CD4-positive, alpha-beta T cell treated with Interleukin-10 for 1 hour (primary cell): ENCODE data around the gene TF.

Experiments
- DNase-seq: peaks from one replicate; pipeline ENCODE4 v3.0.0-alpha.2; 2020

TF gene

DNA sequence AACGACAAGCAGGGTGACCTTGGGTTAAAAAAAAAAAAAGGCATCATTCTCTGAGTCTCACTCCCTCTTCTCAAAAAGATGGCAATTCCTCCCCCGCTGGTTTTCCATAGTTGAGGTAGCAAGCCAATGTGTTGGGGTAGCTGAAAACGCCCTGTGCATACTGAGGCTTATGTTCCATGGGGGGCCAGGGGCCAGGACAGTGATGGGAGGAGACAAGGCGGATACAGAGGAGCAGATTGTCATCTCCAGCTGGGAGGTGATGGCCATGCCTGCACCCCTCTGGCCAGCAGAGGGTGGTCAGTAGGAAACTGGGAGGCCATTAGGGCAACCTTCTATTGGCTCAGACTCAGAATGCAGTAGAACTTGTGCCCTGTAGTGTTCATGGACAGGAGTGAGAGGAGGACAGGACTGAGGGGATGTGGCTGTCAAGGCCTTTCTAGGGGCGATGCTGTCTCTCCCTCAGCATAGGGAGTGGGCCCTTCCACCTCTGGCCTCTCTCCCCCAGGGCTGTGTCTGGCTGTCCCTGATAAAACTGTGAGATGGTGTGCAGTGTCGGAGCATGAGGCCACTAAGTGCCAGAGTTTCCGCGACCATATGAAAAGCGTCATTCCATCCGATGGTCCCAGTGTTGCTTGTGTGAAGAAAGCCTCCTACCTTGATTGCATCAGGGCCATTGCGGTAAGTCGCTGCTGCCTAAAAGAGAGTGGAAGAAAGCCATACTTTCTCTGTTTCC, 1.9 kb downstream of the TF start:
- no peak for DNase-seq

DNA sequence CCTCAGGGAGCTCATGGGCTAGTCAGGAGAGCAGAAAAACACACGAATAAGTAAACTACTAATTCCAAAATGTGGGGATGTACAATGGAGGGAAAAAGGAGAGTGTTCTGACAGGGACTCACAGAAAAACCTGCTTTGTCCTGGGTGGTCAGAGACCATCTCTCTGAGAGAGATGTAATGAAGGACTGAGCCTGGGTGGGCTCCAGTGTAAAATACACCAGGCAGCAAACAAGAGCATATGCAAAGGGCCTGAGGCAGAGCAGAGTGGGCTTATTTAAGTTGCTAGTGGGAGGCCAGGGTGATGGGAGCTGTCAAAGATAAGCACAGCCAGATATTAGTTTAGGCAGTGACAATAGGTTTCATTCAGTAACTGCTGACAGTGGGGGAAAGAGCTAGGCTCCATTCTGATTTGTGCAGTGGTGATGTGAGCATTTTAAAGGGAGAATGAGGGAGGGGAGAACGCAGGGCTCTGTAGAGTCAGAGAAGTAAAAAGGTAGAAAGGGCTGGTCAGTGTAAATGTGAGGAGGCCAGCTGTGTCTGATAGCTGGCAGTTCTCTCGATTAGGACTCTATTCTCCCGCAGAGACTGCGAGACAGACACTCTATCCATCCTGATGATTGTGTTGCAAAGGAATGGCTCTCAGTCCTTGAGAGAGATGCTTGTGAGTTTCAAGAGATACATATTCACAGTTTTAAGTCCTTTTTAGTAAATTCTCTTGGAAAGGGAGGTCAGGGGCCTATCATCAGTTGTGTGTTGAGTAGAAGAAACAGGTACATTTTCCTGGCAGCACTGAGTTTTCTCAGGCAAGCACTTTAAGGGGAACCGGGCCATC, 3.5 kb downstream of the TF start:
- DNase-seq, result no peak

DNA sequence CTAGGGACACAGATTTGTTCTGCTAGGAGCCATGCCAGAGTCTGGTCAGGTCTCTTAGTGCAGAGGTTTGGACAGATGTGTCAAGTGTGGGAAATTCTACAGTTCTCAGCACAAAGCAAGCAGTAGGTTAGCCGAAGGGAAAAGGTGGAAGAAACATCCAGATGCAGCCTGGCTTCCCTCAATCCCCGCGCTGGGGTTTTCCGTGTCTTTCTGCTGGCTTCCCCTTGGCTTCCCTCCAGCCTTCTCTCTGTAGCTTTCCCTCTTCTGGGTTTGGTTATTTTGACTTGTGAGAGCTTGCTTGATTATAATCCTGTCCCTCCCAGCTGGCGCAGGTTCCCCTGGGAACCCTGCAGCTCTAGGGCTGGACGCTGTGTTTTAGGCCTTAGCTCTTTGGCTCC, 4.1 kb downstream of the TF start:
- no peak for DNase-seq

DNA sequence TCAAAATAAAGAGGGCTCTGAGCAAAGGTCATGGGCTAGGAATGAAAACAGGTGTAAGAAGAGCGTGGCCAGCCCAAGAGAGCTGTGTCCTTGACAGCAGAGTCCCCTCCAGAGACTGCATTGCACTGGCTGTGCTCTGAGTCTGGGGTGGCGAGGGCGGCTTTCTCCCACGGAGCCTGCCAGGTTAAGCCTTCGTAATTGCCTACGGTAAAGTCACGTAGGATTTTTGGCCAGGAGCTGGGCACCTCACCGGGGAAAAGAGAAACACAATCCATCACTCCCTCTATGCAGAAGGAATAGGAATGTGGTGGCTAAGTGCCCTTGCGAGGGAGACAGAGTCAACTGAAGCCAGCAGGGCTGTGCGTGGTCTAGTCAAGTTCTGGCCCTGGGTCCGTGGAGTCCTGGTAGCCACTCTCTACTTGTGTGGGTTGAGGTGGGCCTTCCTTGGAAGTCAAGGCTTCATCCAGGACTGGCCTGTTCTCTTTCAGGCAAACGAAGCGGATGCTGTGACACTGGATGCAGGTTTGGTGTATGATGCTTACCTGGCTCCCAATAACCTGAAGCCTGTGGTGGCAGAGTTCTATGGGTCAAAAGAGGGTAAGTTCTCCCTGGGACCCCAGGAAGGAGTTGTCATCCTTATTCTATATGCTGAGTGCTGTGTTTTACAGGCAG, 7.0 kb downstream of the TF start:
- DNase-seq, result no peak

DNA sequence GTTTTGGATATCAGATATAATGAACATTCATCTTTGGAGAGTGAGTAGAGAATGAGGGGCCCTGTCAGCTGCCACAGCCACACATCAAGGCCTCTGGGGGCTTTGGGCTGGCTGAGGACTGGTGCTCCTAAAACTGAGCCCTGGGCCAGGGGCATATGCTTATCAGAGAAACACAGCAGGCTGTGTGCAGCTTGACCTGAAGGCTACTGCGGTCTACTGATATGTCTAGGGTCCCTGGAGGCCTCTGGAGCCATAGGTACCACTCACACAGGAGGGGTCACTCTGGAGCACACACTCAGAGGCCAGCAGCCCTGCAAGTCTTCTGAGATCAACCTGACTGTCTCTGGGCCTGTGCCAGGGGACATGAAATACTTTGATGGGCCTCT, 7.6 kb downstream of the TF start:
- no peak for DNase-seq

DNA sequence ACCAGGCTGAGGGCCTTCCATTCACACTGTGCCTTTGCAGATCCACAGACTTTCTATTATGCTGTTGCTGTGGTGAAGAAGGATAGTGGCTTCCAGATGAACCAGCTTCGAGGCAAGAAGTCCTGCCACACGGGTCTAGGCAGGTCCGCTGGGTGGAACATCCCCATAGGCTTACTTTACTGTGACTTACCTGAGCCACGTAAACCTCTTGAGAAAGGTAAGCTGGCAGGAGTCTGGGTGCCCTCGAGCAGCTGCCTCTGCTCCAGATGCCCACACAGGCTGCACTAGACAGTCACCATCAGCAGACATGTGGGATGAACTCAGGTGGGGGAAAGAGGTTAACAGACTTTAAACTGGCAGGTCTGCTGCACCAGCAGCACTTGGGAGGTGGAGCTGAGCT, 8.3 kb downstream of the TF start:
- no peak for DNase-seq

DNA sequence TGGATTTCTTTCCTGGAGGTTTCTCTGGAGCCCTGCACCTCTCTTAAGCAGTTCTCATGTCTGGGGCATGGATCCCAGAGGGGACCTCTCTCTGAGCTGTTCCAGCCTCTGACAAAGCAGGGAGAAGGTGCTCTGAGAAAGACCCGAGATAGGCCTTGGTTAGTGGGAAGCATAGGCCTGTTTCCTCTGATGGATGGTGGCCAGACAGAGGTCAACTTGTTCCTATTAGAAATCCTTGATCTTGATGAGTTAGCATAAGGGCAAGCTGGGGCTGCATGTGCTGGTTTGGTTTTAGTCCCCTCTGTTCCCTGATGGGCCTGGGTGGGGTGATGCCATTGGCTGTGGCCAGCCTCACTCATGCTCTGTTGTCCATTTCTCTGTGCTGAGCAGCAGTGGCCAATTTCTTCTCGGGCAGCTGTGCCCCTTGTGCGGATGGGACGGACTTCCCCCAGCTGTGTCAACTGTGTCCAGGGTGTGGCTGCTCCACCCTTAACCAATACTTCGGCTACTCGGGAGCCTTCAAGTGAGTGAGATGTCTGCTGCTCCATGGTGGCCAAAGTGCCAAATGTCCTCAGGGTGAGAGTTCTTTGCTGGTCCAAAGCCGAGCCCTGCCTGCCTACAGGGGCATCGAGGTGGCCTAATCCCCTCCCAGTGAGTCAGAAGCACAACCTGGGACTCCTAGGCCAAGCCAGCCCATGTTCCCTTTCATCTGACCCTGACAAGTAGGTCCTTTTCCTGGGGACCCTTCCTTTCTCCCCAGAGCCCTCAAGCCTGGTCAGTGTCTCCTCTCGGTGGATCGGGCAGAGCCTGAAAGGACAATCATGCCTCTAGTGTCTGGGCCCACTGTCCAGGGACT, 9.0 kb downstream of the TF start:
- no peak for DNase-seq

DNA sequence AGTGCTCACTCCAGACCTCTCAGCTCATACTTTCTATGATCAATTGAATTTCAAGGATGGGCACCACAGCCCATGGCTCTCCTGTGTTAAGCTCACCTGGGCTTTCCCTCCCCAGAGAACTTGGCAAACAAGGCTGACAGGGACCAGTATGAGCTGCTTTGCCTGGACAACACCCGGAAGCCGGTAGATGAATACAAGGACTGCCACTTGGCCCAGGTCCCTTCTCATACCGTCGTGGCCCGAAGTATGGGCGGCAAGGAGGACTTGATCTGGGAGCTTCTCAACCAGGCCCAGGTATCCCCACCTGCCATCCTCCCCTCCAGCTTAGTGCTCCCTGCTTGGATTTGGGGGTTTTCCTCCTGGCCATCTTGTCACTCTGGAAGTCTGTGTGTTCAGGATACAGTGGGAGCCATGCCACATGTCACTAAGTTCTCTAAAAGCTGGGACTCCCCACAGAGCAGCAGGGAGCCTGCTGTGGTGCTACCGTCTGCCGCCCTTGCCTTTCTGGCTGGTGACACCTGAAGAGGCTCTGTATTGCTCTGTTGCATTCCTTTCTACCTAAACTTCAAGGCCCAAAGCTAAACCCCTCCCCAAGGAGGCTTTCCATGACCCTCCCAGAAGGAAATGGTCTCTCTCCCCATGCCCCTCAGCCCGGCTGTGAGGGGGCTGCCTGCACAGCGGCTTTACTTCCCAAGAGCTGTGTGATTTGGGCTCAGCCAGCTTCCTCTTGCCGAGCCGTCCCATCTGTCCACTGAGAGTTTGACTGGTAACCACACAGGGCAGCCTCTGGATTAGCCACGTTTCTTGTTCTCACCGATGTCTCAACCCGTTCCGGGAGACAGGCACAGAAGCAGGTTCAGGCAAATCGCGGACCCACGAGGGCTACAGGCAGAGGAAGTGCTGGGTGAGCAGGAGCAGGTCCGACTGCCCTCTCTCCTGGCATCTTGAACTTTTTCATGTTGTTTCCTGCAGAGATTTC, 10.8 kb downstream of the TF start:
- DNase-seq, result no peak

DNA sequence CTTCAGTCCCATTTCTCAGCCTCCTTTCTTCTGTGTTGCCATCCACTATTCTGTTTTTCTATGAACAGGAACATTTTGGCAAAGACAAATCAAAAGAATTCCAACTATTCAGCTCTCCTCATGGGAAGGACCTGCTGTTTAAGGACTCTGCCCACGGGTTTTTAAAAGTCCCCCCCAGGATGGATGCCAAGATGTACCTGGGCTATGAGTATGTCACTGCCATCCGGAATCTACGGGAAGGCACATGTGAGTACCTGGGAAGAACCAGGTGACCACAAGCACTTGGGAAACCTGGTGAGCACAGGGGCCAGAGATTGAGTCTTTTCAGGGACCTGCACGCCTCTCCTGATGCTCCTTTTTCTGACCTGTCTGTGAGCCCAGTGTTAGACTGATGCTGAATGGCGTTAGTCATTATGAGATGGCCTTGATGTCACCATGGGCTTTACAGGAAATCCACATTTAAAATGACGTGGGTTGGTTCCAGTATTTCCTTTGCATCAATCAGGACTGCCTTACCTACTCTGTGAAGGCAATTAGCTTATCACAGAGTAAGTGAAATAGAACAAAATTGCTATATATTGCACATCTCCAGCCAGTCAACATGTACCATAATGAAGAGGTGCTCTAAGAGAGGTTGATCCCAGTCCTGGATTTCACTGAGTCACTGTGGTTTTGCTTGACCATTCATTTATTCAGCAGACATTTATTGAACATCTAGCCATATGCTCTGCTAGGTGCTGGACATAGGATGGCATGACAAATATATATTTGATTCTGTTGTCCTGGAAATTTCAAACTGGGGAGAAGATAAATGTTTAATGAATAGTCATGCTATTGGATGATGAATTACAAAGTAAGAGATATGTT, 11.7 kb downstream of the TF start:
- DNase-seq, result no peak

DNA sequence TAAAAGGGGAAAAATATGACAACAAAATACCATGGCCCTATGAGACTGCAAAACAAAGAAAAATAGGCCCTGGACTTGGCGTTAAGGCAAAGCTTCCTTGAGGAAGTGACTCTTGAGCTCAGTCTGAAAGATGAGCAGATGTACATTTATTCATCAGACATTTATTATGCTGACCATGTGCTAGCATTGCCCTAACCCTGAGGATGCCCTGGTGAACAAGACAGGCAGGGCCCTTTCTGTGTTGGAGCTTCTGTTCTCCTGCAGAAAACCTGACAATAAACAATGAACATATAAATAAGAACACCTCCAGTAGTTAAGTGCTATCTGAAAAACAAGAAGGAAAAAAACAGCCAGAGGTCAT, 12.4 kb downstream of the TF start:
- no peak for DNase-seq

DNA sequence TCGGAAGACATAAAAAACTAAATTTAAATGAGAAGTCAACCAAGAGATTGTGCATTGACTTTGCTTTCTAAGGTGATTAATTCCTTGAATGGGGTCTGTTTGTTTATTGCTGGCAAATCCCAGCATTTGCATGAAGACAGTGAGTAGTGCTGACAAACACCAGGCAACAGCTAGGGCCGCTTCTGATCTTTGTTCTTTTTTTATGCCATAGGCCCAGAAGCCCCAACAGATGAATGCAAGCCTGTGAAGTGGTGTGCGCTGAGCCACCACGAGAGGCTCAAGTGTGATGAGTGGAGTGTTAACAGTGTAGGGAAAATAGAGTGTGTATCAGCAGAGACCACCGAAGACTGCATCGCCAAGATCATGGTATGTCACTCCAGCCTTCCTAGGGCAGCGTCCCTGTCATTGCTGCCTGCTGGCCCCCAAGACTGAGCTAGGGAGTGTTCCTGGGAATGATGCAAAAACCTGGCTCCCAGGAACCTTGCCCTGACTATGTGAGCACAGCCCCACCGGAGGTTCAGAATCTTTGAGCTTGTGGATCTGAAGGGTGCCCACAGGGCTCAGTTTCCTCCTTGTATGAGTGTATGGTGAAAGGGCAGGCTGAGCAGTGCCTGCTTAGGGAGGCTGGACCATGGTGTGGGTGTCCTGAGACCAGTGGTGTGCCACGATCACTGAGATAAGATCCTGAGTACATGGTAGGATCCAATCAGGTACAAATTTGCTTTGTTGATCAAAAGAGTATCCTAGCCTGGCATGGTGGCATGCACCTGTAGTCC, 13.0 kb downstream of the TF start:
- DNase-seq, result no peak

DNA sequence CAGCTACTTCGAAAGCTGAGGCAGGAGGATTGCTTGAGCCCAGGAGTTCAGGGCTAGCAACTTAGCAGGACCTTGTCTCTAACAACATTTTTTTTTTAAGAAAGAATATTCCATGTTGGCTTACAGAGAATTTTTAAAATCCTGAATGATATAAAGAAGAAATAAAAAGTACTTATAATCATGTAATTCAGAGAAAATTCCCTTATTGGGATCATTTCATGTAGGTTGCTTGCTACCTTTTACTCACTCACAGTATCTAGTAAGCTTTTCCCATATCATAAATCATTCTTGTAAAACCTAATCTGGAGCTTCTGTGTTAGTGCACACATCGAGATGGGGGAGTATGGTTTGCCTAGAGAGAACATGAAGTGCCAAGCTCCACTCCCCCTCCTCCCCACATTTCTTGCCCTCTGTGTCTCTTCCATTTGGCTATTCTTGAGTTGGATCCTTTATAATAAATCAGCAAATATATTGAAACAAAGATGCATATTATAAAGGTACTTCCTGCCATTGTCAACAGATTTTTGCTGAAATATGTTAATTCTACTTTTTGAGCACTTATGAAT, 13.6 kb downstream of the TF start:
- no peak for DNase-seq

DNA sequence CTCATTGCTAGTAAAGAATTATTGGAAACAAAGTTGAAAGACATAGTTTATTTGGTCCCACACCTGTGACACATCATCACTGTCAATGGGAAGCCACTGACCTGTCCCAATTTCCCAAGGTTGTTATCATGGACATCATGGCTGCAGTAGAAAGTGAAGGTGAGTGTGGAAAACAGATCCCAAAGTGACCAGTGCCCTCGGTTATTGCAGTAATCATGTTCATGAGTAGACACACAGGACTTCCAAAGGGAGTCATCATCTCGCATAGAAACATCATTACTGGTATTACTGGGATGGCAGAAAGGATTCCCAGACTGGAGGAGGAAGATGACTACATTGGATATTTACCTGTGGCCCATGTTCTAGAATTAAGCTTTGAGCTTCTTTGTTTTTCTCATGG, 14.7 kb downstream of the TF start:
- DNase-seq, result no peak

DNA sequence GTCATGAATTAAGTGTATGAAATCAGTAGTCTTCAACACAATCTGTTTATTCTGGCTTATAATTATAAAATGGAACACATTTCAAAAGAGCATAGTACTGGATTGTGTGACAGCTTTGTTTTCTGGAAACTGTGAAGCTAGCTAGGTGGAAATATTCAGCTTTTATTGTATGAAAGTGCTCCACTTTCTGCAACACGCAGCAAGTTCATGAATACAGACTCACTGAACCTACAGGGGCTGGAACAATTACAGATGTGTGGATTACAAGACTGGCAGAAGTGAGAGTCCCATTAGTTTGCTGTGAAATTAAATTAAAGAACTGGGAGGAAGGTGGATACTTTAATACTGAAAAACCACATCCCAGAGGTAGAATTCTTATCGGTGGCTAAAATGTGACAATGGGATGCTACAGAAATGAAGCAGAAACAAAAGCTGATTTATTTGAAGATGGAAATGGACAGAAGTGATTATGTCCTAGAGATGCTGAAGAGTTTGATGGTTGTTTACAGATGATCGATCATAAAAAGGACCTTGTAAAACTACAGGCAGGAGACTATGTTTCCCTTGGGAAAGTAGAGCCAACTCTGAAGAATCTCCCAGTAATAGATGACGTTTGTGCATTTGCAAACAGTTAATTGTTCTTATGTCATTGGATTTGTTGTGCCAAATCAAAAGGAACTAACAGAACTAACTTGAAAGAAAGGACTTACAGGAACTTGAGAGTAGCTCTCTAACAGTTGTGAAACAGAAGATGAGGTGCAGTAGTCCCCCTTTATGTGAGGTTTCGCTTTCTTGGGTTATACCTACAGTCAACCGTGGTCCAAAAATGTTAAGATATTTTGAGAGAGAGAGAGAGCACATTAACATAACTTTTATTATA, 15.7 kb downstream of the TF start:
- DNase-seq, result no peak

DNA sequence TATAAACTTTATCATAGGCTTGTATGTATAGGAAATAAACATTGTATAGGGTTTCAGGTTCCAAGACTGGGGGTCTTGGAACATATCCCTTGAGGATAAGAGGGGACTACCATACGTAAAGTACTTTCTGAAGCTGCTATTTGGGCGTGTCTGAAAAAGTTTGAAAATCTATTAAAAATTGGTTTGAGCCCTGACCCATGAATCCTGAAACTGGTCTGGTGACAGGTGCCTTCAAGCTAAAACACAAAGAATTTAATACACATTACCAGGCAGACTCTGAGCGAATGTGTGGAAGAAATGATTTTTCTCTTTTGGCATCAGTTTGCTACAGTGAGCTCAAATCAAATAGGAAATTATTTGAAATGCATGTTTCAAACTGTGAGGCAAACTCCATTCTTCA, 16.3 kb downstream of the TF start:
- DNase-seq, result no peak

DNA sequence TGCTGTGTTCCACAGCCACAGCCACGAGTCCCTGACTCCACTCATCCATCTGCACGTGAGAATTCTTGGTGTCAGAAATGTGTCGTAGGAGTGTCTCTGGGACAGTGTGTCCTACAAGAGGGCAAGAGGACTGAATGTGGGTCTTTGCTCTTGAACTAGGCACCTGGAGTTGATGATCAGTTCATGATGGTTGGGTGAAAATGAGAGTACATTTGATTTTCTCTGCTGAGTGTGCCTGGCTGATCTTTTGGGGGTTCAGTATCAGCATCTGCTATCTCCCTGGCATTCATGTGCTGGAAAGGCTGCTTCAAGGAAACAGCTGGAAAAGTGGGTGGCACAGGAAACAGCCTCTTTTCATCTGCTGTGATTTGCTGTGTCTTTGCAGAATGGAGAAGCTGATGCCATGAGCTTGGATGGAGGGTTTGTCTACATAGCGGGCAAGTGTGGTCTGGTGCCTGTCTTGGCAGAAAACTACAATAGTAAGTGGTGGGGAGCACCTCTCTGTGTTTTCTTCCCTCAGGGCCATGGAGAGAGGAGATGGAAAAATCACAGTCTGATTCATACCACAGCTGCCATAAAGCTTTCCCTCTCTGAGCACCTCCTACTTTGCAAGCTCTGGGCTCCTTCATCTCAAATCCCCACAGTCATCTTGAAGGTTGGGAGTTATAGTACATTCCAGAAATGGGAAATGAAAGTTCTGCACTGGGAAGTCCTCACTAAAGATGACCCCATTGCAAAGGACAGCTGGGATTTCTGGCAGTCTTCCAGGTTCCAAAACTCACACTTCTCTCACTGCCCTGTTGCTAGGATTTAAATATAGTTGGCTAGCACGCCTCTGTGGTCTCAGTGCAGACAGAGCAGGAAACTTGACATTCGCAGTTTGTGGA, 17.8 kb downstream of the TF start:
- DNase-seq, result no peak

DNA sequence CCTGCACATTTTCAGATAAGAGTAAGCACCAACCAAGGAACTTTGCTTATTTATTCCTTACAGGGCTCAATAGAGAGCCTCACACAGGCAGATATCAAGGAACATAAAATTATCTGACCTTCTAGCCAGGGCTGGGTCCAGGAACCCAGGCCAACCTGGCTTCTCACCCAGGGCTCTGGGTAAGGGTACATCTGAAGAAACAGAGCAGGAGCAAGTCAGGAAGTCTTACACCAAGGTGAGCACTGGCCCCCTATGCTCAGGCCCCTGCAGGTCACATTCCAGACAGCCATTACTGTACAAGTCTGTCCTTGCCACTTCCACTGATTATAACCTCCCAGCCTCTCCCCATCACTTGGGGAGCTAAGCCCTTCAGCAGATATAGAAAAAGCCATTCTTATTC, 19.1 kb downstream of the TF start:
- DNase-seq, result no peak

DNA sequence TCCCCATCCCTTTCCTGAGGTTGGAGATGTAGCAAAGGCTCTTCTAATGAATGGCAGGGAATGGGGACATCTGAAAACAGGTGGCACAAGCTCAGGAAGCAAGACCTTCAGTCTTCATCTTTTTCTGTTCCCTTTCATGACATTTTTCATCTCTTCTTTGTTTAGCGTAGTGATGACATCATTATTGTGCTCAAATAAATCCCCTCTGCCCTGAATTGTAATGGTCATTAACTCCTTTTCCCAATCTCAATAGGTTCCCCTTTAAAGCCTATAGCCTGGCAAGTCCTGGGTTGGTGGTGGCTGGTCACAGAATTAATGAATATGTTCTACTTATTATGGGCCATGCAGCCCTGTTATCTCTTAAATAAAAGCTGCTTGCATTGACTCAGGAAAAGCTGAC, 21.4 kb downstream of the TF start:
- DNase-seq, result no peak
